AG10803 (cell line): ENCODE measurements around the gene LRP10.

Source experiments
- DNase-seq: peaks from one replicate; pipeline ENCODE4 v3.0.0; 2010; ENCODE audit warnings: low read depth
- H3K4me3 ChIP-seq: 2 replicates; pipeline ENCODE4 v1.5.1; 2011; ENCODE audit warnings: mild to moderate bottlenecking, low read length, control low read depth
- TF ChIP-seq, protein P1 (sequence below): conservative IDR thresholded peaks from 2 replicates; pipeline ENCODE4 v1.5.1; 2011; ENCODE audit warnings: mild to moderate bottlenecking, low read length, control low read depth, inconsistent platforms

Gene LRP10

GRCh38 chr14:22861651-22862050 lies 9.9 kb upstream of the LRP10 start:
- TF ChIP-seq, protein P1, sequence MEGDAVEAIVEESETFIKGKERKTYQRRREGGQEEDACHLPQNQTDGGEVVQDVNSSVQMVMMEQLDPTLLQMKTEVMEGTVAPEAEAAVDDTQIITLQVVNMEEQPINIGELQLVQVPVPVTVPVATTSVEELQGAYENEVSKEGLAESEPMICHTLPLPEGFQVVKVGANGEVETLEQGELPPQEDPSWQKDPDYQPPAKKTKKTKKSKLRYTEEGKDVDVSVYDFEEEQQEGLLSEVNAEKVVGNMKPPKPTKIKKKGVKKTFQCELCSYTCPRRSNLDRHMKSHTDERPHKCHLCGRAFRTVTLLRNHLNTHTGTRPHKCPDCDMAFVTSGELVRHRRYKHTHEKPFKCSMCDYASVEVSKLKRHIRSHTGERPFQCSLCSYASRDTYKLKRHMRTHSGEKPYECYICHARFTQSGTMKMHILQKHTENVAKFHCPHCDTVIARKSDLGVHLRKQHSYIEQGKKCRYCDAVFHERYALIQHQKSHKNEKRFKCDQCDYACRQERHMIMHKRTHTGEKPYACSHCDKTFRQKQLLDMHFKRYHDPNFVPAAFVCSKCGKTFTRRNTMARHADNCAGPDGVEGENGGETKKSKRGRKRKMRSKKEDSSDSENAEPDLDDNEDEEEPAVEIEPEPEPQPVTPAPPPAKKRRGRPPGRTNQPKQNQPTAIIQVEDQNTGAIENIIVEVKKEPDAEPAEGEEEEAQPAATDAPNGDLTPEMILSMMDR: no peak
- no peak for DNase-seq
- H3K4me3 ChIP-seq: no peak overlapping the region

GRCh38 chr14:22864979-22865378 lies 6.6 kb upstream of the LRP10 start:
- H3K4me3 ChIP-seq: no peak overlapping the region
- TF ChIP-seq, protein P1: no peak
- no peak for DNase-seq

GRCh38 chr14:22865424-22866405 lies 5.8 kb upstream of the LRP10 start:
- DNase-seq: no peak
- no peak overlapping the region for H3K4me3 ChIP-seq
- TF ChIP-seq, protein P1: peak; percentile 19

DNA sequence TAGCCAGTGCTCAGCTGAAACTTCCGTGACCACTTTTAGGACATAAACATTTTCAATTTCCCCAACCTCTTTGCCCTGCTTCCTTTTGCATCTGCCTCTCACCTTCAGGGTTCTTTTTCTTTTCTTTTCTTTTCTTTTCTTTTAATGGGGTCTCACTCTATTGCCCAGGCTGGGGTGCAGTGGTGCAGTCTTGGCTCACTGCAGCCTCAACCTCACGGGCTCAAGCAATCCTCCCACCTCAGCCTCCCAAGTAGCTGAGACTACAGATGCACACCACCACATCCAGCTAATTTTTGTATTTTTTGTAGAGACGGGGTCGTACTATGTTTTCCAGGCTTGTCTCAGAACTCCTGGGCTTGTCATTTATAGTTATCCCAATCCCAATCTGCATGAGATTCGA lies 4.7 kb upstream of the LRP10 start:
- no peak for DNase-seq
- TF ChIP-seq, protein P1: no peak

GRCh38 chr14:22870811-22871223 lies 723 bp upstream of the LRP10 start:
- peak overlapping the region; percentile 82 for H3K4me3 ChIP-seq
- DNase-seq: no peak
- TF ChIP-seq, protein P1: no peak

More for the DNA sequence above, 4.7 kb upstream of the LRP10 start:
- H3K4me3 ChIP-seq: no peak overlapping the region

- H3K4me3 ChIP-seq: peak overlapping the region; percentile 82
- TF ChIP-seq, protein P1: peak; percentile 92
- DNase-seq: peak; percentile 76
Observed at GRCh38 chr14:22872033-22872832, 693 bp downstream of the LRP10 start.
